ENCODE results near the gene CDKN2B-AS1.
"Not testable (repeated sequence)": the region's sequence is repeated elsewhere in the genome, so short reads cannot be mapped to it uniquely, and the experiment has no call there.

DNA sequence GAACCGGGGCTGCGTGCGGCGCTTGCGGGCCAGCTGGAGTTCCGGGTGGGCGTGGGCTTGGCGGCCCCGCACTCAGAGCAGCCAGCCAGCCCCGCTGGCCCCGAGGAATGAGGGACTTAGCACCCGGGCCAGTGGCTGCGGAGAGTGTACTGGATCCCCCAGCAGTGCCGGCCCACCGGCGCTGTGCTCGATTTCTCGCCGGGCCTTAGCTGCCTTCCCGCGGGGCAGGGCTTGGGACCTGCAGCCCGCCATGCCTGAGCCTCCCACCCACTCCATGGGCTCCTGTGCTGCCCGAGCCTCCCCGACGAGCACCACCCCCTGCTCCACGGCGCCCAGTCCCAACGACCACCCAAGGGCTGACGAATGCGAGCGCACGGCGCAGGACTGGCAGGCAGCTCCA is 35.3 kb upstream of the CDKN2B-AS1 start:
- TF ChIP-seq POLR2A, CTCF (IDR thresholded peaks at IDR 0.05): not testable (repeated sequence)
